Panc1 (cell line): ENCODE results near the gene PPP1R16B.

Experiments used
- CTCF ChIP-seq: fragments of 450-650 bp; IDR thresholded peaks from 2 replicates; pipeline ENCODE4 v1.5.1; 2017; ENCODE audit warnings: mild to moderate bottlenecking
- POLR2AphosphoS5 ChIP-seq: IDR thresholded peaks from 2 replicates; pipeline ENCODE4 v1.6.1; 2012; ENCODE audit warnings: mild to moderate bottlenecking, low read depth, low read length, moderate library complexity
- REST ChIP-seq, 2 experiments: IDR thresholded peaks; 2 replicates each; pipeline ENCODE4 v1.6.1; 2011 to 2012; ENCODE audit warnings: low read depth in 2 of 2, control low read depth in 1 of 2, low read length in 1 of 2, mild to moderate bottlenecking in 1 of 2, moderate library complexity in 1 of 2; ENCODE audit not compliant: insufficient read depth in 1 of 2
- TCF7L2 ChIP-seq: IDR thresholded peaks from 2 replicates; pipeline ENCODE4 v1.6.1; 2011; ENCODE audit warnings: mild to moderate bottlenecking, low read depth, low read length, inconsistent platforms

GRCh38 chr20:38903335-38903734 is 97.8 kb downstream of the PPP1R16B start:
- no peak for TF ChIP-seq CTCF
- no peak for TF ChIP-seq POLR2AphosphoS5
- no peak for TF ChIP-seq TCF7L2
- TF ChIP-seq REST (IDR thresholded peaks at IDR 0.05; ENCODE audit: insufficient read depth in 1 of 2, low read depth in 2 of 2, low read length in 1 of 2), result no peak
